ENCODE data around the gene LCOR.
"Not testable (repeated sequence)": the region's sequence is repeated elsewhere in the genome, so short reads cannot be mapped to it uniquely, and the experiment has no call there.

LCOR gene

GRCh38 chr10:96943161-96943560, 111.1 kb downstream of the LCOR start:
- DNase-seq, result not testable (repeated sequence)

GRCh38 chr10:96947036-96947435, 114.9 kb downstream of the LCOR start:
- DNase-seq, result no peak

- DNase-seq, result no peak
Measured at GRCh38 chr10:96949039-96949683, 117.1 kb downstream of the LCOR start.

GRCh38 chr10:96951954-96952353, 119.9 kb downstream of the LCOR start:
- no peak for DNase-seq

- DNase-seq, result no peak
Measured at GRCh38 chr10:96955794-96956193, 123.7 kb downstream of the LCOR start.

- DNase-seq, result no peak
Measured at GRCh38 chr10:96958071-96958470, 126.0 kb downstream of the LCOR start.

GRCh38 chr10:96959733-96960132, 127.6 kb downstream of the LCOR start:
- DNase-seq, result no peak

GRCh38 chr10:96960872-96961271, 128.8 kb downstream of the LCOR start:
- DNase-seq, result peak; percentile 20

GRCh38 chr10:96964131-96964530, 132.0 kb downstream of the LCOR start:
- no peak for DNase-seq

GRCh38 chr10:96967847-96968246, 135.7 kb downstream of the LCOR start:
- no peak for DNase-seq

GRCh38 chr10:96968682-96969423, 136.8 kb downstream of the LCOR start:
- no peak for DNase-seq

GRCh38 chr10:96971324-96971723, 139.2 kb downstream of the LCOR start:
- no peak for DNase-seq

- DNase-seq, result no peak
Measured at GRCh38 chr10:96972264-96972663, 140.2 kb downstream of the LCOR start.

- peak; percentile 46 for DNase-seq
Measured at GRCh38 chr10:96973809-96974747, 142.0 kb downstream of the LCOR start.

- DNase-seq, result no peak
Measured at GRCh38 chr10:96975136-96975535, 143.0 kb downstream of the LCOR start.

- no peak for DNase-seq
Measured at GRCh38 chr10:96978621-96979154, 146.6 kb downstream of the LCOR start.

- DNase-seq, result no peak
Measured at GRCh38 chr10:96982149-96982930, 150.2 kb downstream of the LCOR start.

GRCh38 chr10:96984541-96985131, 152.5 kb downstream of the LCOR start:
- DNase-seq, result peak; percentile 54

- DNase-seq, result no peak
Measured at GRCh38 chr10:96986200-96986856, 154.2 kb downstream of the LCOR start.

GRCh38 chr10:96987141-96987841, 155.2 kb downstream of the LCOR start:
- DNase-seq, result no peak

GRCh38 chr10:96987842-96988175, 155.7 kb downstream of the LCOR start:
- DNase-seq, result no peak
